GM12873 (cell line): ENCODE data around the gene LRRC32.

Experiments
- TF ChIP-seq, protein P1 (sequence below): IDR thresholded peaks from 2 replicates; pipeline ENCODE4 v1.5.1; 2012; ENCODE audit warnings: low read depth, mild to moderate bottlenecking, moderate library complexity, low read length, control low read depth; ENCODE audit not compliant: insufficient read depth; ENCODE audit errors: missing control alignments

Gene LRRC32

DNA sequence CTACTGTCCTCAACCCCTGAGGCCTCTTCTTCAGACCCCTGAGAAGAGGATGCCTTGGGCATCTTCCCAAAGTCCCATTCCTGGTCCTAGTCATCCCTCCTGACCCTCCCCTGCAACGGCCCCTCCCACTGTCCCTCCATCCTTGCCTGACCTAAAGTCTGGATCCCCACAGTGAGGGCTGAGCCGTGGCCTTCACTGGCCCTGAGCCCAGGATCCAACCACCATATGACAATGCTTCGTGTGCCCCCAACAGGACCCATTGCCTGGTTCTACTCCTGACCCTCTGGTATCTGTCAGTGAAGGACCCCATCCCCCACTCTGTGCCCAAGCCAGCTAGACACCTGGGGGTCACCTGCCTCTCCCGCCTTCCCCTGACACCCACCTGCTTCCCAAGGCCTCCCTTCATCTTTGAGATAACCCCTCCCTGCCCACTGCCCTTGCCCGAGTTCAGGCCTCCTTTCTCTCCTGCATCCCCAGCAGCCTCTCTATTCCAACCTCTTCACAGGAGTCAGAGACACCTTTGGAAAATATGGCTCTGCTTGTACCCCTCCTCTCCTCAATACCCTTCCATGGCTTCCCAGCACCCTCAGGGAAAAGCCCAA is 48.0 kb downstream of the LRRC32 start:
- TF ChIP-seq, protein P1, sequence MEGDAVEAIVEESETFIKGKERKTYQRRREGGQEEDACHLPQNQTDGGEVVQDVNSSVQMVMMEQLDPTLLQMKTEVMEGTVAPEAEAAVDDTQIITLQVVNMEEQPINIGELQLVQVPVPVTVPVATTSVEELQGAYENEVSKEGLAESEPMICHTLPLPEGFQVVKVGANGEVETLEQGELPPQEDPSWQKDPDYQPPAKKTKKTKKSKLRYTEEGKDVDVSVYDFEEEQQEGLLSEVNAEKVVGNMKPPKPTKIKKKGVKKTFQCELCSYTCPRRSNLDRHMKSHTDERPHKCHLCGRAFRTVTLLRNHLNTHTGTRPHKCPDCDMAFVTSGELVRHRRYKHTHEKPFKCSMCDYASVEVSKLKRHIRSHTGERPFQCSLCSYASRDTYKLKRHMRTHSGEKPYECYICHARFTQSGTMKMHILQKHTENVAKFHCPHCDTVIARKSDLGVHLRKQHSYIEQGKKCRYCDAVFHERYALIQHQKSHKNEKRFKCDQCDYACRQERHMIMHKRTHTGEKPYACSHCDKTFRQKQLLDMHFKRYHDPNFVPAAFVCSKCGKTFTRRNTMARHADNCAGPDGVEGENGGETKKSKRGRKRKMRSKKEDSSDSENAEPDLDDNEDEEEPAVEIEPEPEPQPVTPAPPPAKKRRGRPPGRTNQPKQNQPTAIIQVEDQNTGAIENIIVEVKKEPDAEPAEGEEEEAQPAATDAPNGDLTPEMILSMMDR = no peak

DNA sequence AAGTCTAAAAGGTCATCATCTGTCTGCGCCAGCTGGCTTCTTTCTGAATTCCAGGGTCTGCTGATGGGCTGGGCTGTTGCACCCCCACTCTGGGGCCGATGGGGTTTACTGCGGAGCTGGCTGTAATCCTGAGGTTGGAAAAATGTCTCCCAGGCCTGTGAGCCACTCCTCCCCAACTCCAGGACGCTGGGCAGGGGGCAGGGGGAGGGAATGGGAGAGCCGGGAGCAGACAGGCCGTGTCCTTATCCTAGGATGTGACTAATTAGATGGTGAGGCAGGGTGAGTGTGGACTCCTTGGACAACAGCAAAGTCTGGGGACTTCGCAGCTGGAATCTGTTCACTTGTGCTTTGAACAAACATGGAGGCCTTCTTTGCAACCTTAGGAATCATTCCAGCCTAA is 48.7 kb downstream of the LRRC32 start:
- TF ChIP-seq, protein P1 = no peak

DNA sequence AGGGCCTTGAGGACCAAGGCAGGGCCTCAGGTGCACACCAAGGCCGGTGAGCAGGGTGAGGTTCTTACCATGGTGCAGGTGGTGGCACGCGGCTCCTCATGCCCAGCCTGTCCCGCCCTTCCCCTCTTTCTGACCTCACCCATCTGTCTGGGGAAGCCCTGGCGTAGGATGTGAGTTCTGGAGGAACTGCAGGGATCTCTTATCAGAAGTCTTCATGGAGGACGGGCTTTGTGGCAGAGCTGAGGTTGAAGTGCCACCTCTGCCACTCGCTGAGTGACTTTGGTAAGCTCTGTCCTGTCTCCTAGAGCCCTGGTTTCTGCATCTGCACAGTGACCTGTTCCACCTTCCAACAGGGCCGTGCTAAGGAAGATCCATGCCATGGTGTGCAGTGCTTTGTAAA is 49.1 kb downstream of the LRRC32 start:
- TF ChIP-seq, protein P1 = no peak

DNA sequence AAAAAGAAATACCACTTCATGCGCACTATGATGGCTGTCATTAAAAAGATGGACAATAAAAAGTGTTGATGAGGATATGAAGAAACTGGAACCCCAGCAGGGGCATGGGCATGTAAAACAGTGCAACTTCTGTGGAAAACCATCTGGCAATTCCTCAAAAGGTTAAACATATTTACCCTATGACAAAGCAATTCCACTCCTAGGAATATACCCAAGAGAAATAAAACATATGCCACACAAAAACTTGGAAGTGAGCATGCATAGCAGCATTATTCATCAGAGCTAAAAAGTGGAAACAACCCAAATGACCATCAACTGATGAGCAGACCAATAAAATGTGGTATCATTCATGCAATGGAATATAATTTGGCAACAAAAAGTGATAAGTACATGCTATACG is 50.1 kb downstream of the LRRC32 start:
- TF ChIP-seq, protein P1 = no peak

DNA sequence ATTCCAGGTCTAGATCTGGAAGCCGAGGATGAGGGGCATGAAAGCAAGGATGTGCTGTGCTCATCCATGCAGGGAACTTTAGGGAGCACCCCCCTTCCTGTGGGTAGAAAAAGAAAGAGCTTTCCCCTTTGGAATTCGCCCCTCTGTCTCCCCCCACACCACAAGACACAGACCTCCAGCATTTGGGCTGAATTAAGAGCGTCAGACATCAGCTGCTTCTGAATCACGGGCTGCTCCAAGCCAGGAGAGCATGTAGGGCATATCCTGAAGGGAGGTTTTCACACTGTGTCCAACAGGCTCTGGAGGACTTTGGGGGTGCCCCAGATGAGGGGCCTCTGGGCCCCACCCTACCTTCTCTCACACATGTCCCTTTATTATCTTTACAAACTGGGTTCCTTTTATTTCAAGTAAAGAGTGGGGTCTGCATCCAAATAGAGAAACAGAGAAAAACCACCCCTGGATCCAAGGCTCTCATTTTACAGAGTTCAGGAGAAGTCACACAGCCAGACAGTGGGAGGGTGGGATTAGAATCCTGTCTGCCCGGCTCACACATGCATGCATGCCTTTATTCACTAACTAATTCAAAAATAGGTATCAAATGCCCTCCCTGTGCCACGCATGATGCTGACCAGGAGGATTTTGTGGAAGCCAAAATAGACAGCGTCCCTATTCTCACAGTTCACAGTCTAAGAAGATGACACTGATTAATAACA is 52.8 kb downstream of the LRRC32 start:
- TF ChIP-seq, protein P1 = no peak

DNA sequence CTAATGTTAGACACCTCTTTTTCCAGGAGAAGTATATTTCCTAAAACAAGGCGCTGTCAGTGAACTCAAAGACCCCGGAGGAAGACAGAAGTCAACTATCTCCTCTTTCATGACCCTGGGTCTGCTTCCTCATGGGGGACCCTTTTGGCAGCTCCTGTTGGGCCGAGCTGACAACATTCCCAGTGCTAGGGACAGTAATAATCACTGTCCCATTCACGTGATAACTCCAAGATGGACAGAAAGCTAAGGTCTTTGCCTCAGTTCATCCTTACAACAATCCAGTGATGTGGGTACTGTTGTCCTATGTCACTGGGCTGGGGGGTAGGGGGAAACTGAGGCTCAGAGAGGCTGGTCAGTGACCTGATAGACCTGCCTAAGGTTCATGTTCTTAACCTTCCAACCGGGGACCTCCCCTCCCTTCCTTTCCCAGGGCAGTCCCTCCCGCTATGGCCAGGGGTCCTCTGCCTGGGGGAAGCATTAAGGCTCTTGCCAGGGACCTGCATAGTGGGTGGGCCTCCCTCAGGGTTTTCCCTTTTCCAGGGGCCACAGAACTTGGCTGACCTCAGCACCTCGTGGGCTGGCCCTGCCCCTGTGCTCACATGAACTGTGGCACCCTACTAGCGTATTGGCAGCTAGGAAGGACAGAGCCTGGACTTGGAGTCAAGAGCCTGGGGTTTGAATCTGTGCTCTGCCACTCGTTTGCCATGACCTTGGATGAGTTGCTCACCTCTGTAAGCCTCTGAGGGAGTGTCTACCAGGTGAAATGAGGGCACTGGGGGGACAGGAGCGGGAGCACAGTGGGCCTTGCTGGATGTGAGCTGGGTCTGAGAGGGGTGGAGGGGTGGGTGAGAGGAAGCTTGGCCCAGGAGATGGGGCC is 53.6 kb downstream of the LRRC32 start:
- TF ChIP-seq, protein P1 = no peak

DNA sequence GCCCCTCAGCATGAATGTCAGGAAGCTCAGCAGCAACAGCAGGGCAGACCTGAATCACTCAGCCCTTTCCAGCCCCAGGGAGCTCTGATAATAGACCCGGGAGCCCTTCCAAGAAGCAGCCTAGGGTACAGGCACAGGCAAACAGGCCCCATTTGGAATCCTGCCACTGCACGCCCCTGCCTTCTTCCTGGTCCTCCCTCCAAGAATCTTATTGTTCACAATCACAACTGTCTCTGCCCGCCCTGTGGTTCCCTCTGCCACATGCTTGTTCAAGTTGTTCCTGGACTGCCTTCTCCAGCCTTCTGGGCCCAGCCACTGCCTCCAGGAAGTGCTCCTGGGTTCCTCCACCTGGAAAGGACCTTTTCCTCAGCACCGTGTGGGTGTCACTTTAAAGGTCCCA is 54.6 kb downstream of the LRRC32 start:
- TF ChIP-seq, protein P1 = no peak
